GM18520 (cell line): ENCODE results near the gene STAT4.

Source experiments
- ATAC-seq: cut with Tn5 transposase; IDR thresholded peaks from one replicate; pipeline ENCODE4 v1.9.1; 2021; ENCODE audit not compliant: unreplicated experiment

The STAT4 gene

GRCh38 chr2:191149391-191149790 lies 1.4 kb downstream of the STAT4 start:
- no peak for ATAC-seq

GRCh38 chr2:191148791-191149190 lies 2.0 kb downstream of the STAT4 start:
- no peak for ATAC-seq

- ATAC-seq: no peak
Measured at GRCh38 chr2:191148281-191148680, 2.5 kb downstream of the STAT4 start.

- no peak for ATAC-seq
Measured at GRCh38 chr2:191145769-191146471, 4.9 kb downstream of the STAT4 start.

GRCh38 chr2:191144217-191144616 lies 6.6 kb downstream of the STAT4 start:
- ATAC-seq: no peak

GRCh38 chr2:191143791-191144190 lies 7.0 kb downstream of the STAT4 start:
- no peak for ATAC-seq

GRCh38 chr2:191128911-191129304 lies 21.9 kb downstream of the STAT4 start:
- ATAC-seq: no peak

- ATAC-seq: peak; percentile 81
Measured at GRCh38 chr2:191128172-191128910, 22.5 kb downstream of the STAT4 start.

- no peak for ATAC-seq
Measured at GRCh38 chr2:191127235-191127634, 23.6 kb downstream of the STAT4 start.

- no peak for ATAC-seq
Measured at GRCh38 chr2:191126386-191127085, 24.3 kb downstream of the STAT4 start.

- ATAC-seq: no peak
Measured at GRCh38 chr2:191125646-191126045, 25.1 kb downstream of the STAT4 start.

- peak; percentile 67 for ATAC-seq
Measured at GRCh38 chr2:191122638-191123294, 28.0 kb downstream of the STAT4 start.

GRCh38 chr2:191117341-191117740 lies 33.5 kb downstream of the STAT4 start:
- no peak for ATAC-seq

- ATAC-seq: no peak
Measured at GRCh38 chr2:191115804-191116203, 35.0 kb downstream of the STAT4 start.

- peak; percentile 38 for ATAC-seq
Measured at GRCh38 chr2:191115391-191115790, 35.4 kb downstream of the STAT4 start.

GRCh38 chr2:191114403-191114886 lies 36.3 kb downstream of the STAT4 start:
- ATAC-seq: peak; percentile 46

GRCh38 chr2:191113761-191114160 lies 37.0 kb downstream of the STAT4 start:
- no peak for ATAC-seq

- ATAC-seq: peak; percentile 26
Measured at GRCh38 chr2:191112448-191112901, 38.3 kb downstream of the STAT4 start.

- ATAC-seq: no peak
Measured at GRCh38 chr2:191109888-191110287, 40.9 kb downstream of the STAT4 start.

GRCh38 chr2:191108331-191108730 lies 42.5 kb downstream of the STAT4 start:
- ATAC-seq: no peak

GRCh38 chr2:191105082-191105481 lies 45.7 kb downstream of the STAT4 start:
- ATAC-seq: no peak
